HG02588 (cell line): ENCODE measurements around the gene ZNF385C.
A peak's percentile ranks its signal among the peaks of the same experiment; 100 is the strongest.
"Not testable (repeated sequence)": the region's sequence is repeated elsewhere in the genome, so short reads cannot be mapped to it uniquely, and the experiment has no call there.

Experiments
- ATAC-seq: cut with Tn5 transposase; IDR thresholded peaks from one replicate; pipeline ENCODE4 v1.9.1; 2021; ENCODE audit warnings: mild to moderate bottlenecking, moderate library complexity; ENCODE audit not compliant: unreplicated experiment

Gene ZNF385C

GRCh38 chr17:42097691-42098631 is at the start of gene ZNF385C:
TSS of gene ZNF385C (minus strand) at chr17:42098473. CDS start at chr17:42063056, 35,417 bp downstream.
- ATAC-seq = no peak

- ATAC-seq = no peak
Measured at GRCh38 chr17:42146911-42147607, 48.8 kb upstream of the ZNF385C start.

GRCh38 chr17:42143138-42143537 is 44.9 kb upstream of the ZNF385C start:
- not testable (repeated sequence) for ATAC-seq

- no peak for ATAC-seq
Measured at GRCh38 chr17:42142371-42142896, 44.2 kb upstream of the ZNF385C start.

- no peak for ATAC-seq
Measured at GRCh38 chr17:42141382-42141781, 43.1 kb upstream of the ZNF385C start.

- not testable (repeated sequence) for ATAC-seq
Measured at GRCh38 chr17:42140690-42141089, 42.4 kb upstream of the ZNF385C start.

- no peak for ATAC-seq
Measured at GRCh38 chr17:42138749-42139492, 40.6 kb upstream of the ZNF385C start.

GRCh38 chr17:42136654-42137051 is 38.4 kb upstream of the ZNF385C start:
- no peak for ATAC-seq

GRCh38 chr17:42135664-42136653 is 37.7 kb upstream of the ZNF385C start:
- no peak for ATAC-seq

- ATAC-seq = no peak
Measured at GRCh38 chr17:42135151-42135550, 36.9 kb upstream of the ZNF385C start.

- peak; percentile 42 for ATAC-seq
Measured at GRCh38 chr17:42133461-42134041, 35.3 kb upstream of the ZNF385C start.

- peak; percentile 22 for ATAC-seq
Measured at GRCh38 chr17:42132941-42133340, 34.7 kb upstream of the ZNF385C start.

- ATAC-seq = no peak
Measured at GRCh38 chr17:42131981-42132432, 33.7 kb upstream of the ZNF385C start.

- no peak for ATAC-seq
Measured at GRCh38 chr17:42131232-42131631, 33.0 kb upstream of the ZNF385C start.

GRCh38 chr17:42130310-42130936 is 32.1 kb upstream of the ZNF385C start:
- ATAC-seq = no peak

- no peak for ATAC-seq
Measured at GRCh38 chr17:42129109-42129837, 31.0 kb upstream of the ZNF385C start.

- ATAC-seq = no peak
Measured at GRCh38 chr17:42127414-42127813, 29.1 kb upstream of the ZNF385C start.

- no peak for ATAC-seq
Measured at GRCh38 chr17:42126836-42127235, 28.6 kb upstream of the ZNF385C start.
